NCI-H2107 (cell line): ENCODE results near the gene GNAQ.

ENCODE experiments used
- DNase-seq: peaks from one replicate; lab custom pipeline; 2025; lab: John Stamatoyannopoulos, UW

GNAQ gene

GRCh38 chr9:78001946-78002731 lies 29.5 kb downstream of the GNAQ start:
- no peak for DNase-seq

GRCh38 chr9:78000221-78000620 lies 31.4 kb downstream of the GNAQ start:
- no peak for DNase-seq

GRCh38 chr9:77999231-77999631 lies 32.4 kb downstream of the GNAQ start:
- DNase-seq = no peak

- DNase-seq = no peak
Measured at GRCh38 chr9:77997611-77998284, 33.9 kb downstream of the GNAQ start.

- no peak for DNase-seq
Measured at GRCh38 chr9:77996696-77997095, 34.9 kb downstream of the GNAQ start.

- DNase-seq = no peak
Measured at GRCh38 chr9:77991191-77991590, 40.4 kb downstream of the GNAQ start.

- DNase-seq = no peak
Measured at GRCh38 chr9:77989909-77990308, 41.7 kb downstream of the GNAQ start.

GRCh38 chr9:77989458-77989857 lies 42.2 kb downstream of the GNAQ start:
- DNase-seq = no peak

- no peak for DNase-seq
Measured at GRCh38 chr9:77988630-77989029, 43.0 kb downstream of the GNAQ start.

- no peak for DNase-seq
Measured at GRCh38 chr9:77987880-77988525, 43.6 kb downstream of the GNAQ start.

- DNase-seq = no peak
Measured at GRCh38 chr9:77987081-77987656, 44.4 kb downstream of the GNAQ start.

- DNase-seq = no peak
Measured at GRCh38 chr9:77985996-77986395, 45.6 kb downstream of the GNAQ start.

GRCh38 chr9:77983320-77983662 lies 48.3 kb downstream of the GNAQ start:
- no peak for DNase-seq

GRCh38 chr9:77982581-77983319 lies 48.9 kb downstream of the GNAQ start:
- DNase-seq = no peak

GRCh38 chr9:77981907-77982306 lies 49.7 kb downstream of the GNAQ start:
- DNase-seq = no peak

- DNase-seq = no peak
Measured at GRCh38 chr9:77981332-77981731, 50.3 kb downstream of the GNAQ start.

GRCh38 chr9:77980622-77981021 lies 51.0 kb downstream of the GNAQ start:
- no peak for DNase-seq

- DNase-seq = no peak
Measured at GRCh38 chr9:77978086-77978781, 53.4 kb downstream of the GNAQ start.

- DNase-seq = no peak
Measured at GRCh38 chr9:77977210-77977611, 54.4 kb downstream of the GNAQ start.

GRCh38 chr9:77975806-77976205 lies 55.8 kb downstream of the GNAQ start:
- no peak for DNase-seq

- DNase-seq = no peak
Measured at GRCh38 chr9:77975036-77975435, 56.6 kb downstream of the GNAQ start.

- DNase-seq = no peak
Measured at GRCh38 chr9:77974434-77974833, 57.2 kb downstream of the GNAQ start.
